ENCODE results near the gene ABTB2.

DNA sequence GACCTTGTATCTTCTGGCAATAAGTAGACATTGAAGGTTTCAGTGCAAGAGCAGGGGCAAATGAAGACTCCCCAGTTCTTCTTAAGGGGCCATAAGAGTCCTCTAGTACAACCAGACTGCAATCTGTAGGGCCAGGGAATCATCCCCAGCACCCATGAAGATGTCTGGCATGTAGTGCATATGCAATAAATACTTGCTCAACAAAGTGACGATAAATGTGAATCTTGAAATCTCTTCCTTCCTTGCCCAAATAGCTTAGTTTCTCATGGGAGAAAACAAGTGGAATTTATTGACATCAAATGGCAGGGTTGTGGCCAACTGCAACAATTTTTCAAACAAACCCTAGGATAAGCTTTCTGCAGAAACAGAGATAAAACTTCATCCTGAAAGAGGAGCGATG, 107.6 kb downstream of the ABTB2 start:
- TF ChIP-seq, protein P1, sequence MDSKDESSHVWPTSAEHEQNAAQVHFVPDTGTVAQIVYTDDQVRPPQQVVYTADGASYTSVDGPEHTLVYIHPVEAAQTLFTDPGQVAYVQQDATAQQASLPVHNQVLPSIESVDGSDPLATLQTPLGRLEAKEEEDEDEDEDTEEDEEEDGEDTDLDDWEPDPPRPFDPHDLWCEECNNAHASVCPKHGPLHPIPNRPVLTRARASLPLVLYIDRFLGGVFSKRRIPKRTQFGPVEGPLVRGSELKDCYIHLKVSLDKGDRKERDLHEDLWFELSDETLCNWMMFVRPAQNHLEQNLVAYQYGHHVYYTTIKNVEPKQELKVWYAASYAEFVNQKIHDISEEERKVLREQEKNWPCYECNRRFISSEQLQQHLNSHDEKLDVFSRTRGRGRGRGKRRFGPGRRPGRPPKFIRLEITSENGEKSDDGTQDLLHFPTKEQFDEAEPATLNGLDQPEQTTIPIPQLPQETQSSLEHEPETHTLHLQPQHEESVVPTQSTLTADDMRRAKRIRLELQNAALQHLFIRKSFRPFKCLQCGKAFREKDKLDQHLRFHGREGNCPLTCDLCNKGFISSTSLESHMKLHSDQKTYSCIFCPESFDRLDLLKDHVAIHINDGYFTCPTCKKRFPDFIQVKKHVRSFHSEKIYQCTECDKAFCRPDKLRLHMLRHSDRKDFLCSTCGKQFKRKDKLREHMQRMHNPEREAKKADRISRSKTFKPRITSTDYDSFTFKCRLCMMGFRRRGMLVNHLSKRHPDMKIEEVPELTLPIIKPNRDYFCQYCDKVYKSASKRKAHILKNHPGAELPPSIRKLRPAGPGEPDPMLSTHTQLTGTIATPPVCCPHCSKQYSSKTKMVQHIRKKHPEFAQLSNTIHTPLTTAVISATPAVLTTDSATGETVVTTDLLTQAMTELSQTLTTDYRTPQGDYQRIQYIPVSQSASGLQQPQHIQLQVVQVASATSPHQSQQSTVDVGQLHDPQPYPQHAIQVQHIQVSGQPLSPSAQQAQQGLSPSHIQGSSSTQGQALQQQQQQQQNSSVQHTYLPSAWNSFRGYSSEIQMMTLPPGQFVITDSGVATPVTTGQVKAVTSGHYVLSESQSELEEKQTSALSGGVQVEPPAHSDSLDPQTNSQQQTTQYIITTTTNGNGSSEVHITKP (IDR thresholded peaks at IDR 0.05; ENCODE audit: partially characterized antibody), result no peak
- TF ChIP-seq ZNF79 (CRISPR knock-in tag; IDR thresholded peaks at IDR 0.05; ENCODE audit: low read depth), result no peak
- TF ChIP-seq KAT2B (IDR thresholded peaks at IDR 0.05; ENCODE audit: low read depth, low read length), result no peak
- TF ChIP-seq, protein P2, sequence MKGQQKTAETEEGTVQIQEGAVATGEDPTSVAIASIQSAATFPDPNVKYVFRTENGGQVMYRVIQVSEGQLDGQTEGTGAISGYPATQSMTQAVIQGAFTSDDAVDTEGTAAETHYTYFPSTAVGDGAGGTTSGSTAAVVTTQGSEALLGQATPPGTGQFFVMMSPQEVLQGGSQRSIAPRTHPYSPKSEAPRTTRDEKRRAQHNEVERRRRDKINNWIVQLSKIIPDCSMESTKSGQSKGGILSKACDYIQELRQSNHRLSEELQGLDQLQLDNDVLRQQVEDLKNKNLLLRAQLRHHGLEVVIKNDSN (CRISPR knock-in tag; IDR thresholded peaks at IDR 0.05), result no peak
- TF ChIP-seq NFYB (IDR thresholded peaks at IDR 0.05; ENCODE audit: extremely low read depth, insufficient read length), result no peak
- TF ChIP-seq, protein P3, sequence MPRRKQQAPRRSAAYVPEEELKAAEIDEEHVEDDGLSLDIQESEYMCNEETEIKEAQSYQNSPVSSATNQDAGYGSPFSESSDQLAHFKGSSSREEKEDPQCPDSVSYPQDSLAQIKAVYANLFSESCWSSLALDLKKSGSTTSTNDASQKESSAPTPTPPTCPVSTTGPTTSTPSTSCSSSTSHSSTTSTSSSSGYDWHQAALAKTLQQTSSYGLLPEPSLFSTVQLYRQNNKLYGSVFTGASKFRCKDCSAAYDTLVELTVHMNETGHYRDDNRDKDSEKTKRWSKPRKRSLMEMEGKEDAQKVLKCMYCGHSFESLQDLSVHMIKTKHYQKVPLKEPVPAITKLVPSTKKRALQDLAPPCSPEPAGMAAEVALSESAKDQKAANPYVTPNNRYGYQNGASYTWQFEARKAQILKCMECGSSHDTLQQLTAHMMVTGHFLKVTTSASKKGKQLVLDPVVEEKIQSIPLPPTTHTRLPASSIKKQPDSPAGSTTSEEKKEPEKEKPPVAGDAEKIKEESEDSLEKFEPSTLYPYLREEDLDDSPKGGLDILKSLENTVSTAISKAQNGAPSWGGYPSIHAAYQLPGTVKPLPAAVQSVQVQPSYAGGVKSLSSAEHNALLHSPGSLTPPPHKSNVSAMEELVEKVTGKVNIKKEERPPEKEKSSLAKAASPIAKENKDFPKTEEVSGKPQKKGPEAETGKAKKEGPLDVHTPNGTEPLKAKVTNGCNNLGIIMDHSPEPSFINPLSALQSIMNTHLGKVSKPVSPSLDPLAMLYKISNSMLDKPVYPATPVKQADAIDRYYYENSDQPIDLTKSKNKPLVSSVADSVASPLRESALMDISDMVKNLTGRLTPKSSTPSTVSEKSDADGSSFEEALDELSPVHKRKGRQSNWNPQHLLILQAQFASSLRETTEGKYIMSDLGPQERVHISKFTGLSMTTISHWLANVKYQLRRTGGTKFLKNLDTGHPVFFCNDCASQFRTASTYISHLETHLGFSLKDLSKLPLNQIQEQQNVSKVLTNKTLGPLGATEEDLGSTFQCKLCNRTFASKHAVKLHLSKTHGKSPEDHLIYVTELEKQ (CRISPR knock-in tag; IDR thresholded peaks at IDR 0.05), result no peak
- TF ChIP-seq ILF3 (IDR thresholded peaks at IDR 0.05; ENCODE audit: borderline replicate concordance), result no peak
- TF ChIP-seq, protein P4, sequence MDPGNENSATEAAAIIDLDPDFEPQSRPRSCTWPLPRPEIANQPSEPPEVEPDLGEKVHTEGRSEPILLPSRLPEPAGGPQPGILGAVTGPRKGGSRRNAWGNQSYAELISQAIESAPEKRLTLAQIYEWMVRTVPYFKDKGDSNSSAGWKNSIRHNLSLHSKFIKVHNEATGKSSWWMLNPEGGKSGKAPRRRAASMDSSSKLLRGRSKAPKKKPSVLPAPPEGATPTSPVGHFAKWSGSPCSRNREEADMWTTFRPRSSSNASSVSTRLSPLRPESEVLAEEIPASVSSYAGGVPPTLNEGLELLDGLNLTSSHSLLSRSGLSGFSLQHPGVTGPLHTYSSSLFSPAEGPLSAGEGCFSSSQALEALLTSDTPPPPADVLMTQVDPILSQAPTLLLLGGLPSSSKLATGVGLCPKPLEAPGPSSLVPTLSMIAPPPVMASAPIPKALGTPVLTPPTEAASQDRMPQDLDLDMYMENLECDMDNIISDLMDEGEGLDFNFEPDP (CRISPR knock-in tag; IDR thresholded peaks at IDR 0.05), result no peak
- no peak for TF ChIP-seq EZH2 (IDR thresholded peaks at IDR 0.05; ENCODE audit: borderline replicate concordance, low read depth, low read length)

Measured in K562 (cell line).